Jurkat, Clone E6-1 (cell line): ENCODE measurements around the gene GRIP1.

Experiments
- DNase-seq: peaks from one replicate; pipeline ENCODE4 v3.0.0-alpha.2; 2011; ENCODE audit warnings: low read depth, low spot score
- H3K4me3 ChIP-seq: 2 replicates; pipeline ENCODE4 v1.5.1; 2011; ENCODE audit warnings: mild to moderate bottlenecking, low read length, control low read depth, moderate library complexity

GRIP1 gene

DNA sequence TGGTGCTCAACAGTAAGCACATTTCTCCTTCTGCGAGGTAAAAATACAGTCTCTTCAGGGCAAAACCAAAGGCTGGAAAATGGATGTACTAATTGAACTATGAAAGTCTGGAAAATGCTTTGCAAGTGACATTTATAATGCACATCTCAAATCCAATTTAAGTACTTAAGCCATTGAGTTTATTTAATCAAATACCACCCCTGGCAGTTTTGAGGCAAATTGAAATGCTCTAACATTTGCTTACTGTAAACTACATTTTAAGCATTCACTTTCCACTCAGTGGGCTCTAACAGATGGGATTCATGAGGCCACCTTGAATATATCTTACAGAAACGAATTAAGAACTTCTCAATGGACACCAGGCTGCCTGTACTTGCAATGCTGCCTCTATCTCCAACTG, 306.9 kb downstream of the GRIP1 start:
- no peak overlapping the region for H3K4me3 ChIP-seq
- DNase-seq, result no peak

DNA sequence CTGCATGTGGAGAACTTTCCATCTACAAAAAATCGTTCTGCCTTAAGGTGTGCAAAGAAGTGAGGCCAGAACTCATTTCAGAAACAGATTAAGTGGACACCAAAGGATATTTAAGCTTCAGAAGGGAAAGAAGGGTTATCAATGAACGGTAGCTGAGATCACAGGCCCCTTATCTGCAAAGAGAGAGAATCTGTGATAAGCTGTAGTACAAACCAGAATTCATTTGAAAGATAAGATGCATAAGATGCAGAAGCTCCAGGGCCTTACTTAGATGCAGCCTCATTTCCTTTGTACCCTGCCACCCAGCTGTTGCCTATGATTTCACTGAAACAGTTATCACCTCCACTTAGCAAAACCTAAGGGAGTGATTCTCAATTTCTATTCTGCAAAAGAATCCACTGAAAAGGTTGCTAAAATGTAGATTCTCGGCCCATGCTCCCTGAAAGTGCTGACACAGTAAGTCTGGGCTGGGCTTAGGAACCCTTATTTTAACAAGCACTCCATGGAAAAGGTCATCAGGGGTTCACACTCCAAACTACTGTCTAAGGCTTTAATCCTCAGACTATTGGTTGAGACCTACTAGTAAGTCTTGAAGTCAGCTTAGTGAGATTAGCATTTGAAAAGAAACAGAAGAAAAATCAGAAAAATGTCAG, 311.7 kb downstream of the GRIP1 start:
- no peak for DNase-seq
- H3K4me3 ChIP-seq, result no peak overlapping the region

- no peak overlapping the region for H3K4me3 ChIP-seq
- DNase-seq, result no peak
These were observed 313.0 kb downstream of the GRIP1 start for GRCh38 chr12:66365718-66366490.

DNA sequence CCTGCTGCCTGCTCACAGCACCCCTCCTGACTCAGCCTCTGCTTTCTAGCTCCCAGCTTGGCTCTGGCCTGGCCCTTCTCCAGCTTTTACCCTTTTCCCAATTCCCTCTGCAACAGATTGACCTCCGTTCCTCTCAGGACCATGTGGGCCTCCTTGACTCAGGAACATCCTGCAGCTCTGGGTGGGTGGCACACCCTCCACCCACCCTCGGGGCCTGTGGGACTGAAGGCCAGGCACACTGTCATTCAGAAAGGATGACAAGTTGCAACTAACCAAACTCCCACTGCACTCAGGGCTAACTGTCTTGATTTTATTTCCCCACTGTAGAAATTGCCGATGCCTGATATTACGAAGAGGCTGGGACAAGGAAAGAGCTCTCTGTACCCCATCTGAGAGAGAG, 317.2 kb downstream of the GRIP1 start:
- DNase-seq, result no peak
- H3K4me3 ChIP-seq, result no peak overlapping the region

DNA sequence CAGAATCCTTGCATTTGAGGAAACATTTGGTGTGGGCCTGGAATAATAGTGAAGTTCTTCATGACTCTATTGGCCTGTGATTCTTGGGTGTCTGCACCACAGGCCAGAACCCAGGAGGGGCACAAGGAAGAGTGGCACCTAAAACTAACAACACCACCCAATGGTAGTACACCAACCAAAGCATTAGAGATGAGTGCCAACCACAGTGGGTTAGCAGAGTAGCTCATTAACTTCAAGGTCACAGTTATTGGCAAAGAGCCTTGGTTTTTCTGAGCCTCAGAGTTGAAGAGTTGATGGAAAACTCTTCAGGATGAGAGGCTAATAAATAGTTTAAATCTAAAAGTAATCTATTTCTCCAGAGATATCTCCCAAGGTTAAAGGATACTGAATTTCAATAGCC, 319.6 kb downstream of the GRIP1 start:
- no peak for DNase-seq
- H3K4me3 ChIP-seq, result no peak overlapping the region

GRCh38 chr12:66354291-66354690, 324.6 kb downstream of the GRIP1 start:
- no peak overlapping the region for H3K4me3 ChIP-seq
- DNase-seq, result no peak

DNA sequence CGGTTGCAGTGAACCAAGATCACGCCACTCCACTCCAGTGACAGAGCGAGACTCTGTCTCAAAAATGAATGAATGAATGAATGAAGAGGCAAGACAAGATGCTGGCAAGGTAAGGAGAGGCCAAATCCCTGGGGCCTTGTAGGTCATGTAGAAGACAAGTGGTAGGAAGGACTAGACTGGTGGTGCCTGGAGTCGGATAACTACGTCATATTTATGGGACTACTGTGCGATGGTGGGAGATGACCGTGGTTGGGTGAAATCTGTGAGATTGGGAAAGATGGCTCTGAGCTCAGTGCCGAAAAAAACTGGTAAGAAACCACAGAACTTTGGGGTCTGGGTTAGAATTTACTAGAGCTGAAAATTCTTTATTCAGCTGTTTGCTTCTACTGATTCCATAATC, 326.0 kb downstream of the GRIP1 start:
- DNase-seq, result no peak
- H3K4me3 ChIP-seq, result no peak overlapping the region

- no peak overlapping the region for H3K4me3 ChIP-seq
- DNase-seq, result peak; percentile 37
These were observed 326.7 kb downstream of the GRIP1 start for GRCh38 chr12:66352197-66352596.

DNA sequence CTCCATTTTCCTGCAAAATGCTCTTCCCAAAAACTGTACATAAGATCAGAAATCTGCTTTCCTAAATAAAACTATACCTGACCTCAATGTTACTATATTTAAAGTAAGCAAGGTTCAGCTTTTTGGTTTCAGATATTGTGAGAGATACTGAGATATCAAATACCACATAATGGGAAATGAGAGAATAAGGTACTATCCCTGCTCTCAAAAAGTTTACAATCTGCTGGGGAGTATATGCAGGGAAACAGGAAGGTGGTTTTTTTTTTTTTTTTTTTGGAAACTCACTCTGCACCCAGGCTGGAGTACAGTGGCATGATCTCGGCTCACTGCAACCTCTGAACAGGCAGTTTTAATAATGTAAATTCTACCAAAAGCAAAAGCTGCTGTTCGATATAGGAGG, 327.6 kb downstream of the GRIP1 start:
- no peak for DNase-seq
- no peak overlapping the region for H3K4me3 ChIP-seq

GRCh38 chr12:66345956-66346355, 332.9 kb downstream of the GRIP1 start:
- H3K4me3 ChIP-seq, result no peak overlapping the region
- no peak for DNase-seq

DNA sequence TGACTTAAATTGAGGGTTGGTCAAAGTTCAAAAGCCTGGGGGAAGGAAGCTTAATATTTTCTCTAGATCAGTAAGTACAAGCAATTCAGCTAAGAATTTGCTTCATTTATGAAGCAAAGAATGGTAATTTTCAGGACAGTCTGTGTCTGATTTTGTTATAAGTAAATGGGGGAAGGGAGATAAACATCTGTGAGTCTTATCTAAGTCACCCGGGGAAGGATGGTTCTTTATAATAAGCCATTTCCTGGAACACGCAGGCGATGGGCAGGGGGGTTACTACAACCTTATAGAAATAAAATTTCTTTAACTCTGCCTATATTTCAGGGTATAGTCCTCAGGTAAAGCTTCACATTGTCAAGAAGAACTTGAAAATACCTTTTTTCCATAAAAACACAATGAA, 333.7 kb downstream of the GRIP1 start:
- no peak overlapping the region for H3K4me3 ChIP-seq
- peak; percentile 46 for DNase-seq

DNA sequence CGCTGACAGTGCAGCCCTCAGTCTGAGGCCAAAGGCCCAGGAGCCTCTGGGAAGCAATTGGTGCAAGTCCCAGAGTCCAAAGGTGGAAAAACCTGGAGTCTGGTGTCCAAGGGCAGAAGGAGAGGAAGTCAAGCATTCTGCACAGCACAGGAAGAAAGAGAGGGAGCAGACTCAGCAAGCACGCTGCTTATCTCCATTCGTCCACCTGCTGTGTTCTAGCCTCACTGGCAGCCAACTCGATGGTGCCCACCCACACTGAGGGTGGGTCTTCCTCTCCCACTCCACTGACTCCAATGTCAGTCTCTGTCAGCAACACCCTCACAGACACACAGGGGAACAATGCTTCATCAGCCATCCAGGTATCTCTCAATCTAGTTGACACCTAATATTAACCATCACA, 337.8 kb downstream of the GRIP1 start:
- no peak for DNase-seq

DNA sequence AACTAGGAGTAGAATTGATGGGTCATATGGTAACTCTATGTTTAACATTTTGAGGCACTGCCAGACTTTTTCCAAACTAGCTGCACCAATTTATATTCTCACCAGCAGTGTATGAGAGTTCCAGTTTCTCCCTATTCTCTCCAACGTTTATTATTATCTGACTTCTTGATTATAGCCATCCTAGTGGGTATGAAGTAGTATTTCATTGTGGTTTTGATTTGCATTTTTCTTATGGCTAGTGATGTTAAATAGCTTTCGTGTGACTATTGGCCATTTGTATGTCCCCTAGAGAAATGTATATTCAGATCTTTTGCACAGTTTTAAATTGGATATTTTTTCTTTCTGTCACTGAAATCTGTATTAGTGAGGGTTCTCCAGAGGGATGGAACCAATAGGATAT, 338.7 kb downstream of the GRIP1 start:
- DNase-seq, result no peak
- H3K4me3 ChIP-seq, result no peak overlapping the region

More for the DNA sequence above, 337.8 kb downstream of the GRIP1 start:
- no peak overlapping the region for H3K4me3 ChIP-seq

DNA sequence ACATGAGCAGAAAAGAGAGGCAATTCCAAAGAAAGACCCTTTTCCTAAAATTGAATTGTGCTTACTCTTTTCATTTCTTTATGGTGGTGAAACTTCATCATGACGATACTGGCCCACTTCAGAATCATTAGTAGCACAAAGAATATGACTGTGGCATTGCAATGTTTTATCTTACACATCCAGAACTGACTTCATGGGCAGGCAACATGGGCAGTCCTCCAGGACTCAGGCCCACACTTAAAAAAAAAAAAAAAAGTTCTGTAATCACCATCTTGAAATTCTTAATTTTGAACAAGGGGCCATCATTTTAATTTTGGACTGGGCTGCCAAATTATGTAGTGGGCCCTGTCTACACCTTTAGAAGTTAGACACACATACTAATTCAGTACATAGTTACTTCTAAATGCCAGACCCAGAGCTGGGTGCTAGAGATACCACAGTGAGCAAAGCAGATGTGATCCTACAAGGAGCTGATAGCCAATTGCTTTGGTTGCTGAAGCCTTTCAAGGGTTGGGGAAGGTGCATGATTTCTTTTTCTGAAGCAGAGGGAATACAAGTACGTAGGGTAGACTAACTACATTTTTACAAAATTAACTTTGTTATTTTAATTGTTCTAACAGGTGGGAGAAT, 341.4 kb downstream of the GRIP1 start:
- DNase-seq, result no peak
- H3K4me3 ChIP-seq, result no peak overlapping the region

- H3K4me3 ChIP-seq, result no peak overlapping the region
- DNase-seq, result no peak
These were observed 343.1 kb downstream of the GRIP1 start for GRCh38 chr12:66335746-66336145.

GRCh38 chr12:66331814-66332213, 347.1 kb downstream of the GRIP1 start:
- no peak overlapping the region for H3K4me3 ChIP-seq
- no peak for DNase-seq

DNA sequence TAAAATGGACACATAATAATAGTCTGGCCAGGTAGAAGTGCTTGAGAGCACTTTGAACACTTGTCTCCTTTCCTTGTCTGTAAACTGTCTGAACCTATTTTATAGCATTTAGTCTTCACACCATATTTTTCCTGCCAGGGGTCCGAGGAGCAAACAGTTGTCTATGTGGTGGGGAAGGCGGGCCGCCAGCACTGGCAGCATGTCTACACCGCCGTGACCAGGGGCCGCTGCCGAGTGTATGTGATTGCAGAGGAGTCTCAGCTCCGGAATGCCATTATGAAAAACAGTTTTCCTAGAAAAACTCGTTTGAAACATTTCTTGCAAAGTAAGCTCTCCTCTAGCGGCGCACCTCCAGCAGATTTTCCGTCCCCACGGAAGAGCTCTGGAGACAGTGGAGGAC, 347.9 kb downstream of the GRIP1 start:
- no peak for DNase-seq
- H3K4me3 ChIP-seq, result no peak overlapping the region

- no peak for DNase-seq
These were observed 348.9 kb downstream of the GRIP1 start for GRCh38 chr12:66329941-66330340.

GRCh38 chr12:66323017-66323416, 355.9 kb downstream of the GRIP1 start:
- no peak for DNase-seq
- no peak overlapping the region for H3K4me3 ChIP-seq

More at GRCh38 chr12:66329941-66330340, 348.9 kb downstream of the GRIP1 start:
- H3K4me3 ChIP-seq, result no peak overlapping the region

- DNase-seq, result no peak
- no peak overlapping the region for H3K4me3 ChIP-seq
These were observed 357.4 kb downstream of the GRIP1 start for GRCh38 chr12:66321435-66321834.
